Stomach (tissue), 9 donors: ENCODE data around the gene DOCK8. TPM values are rescaled to one million over a fixed set of nuclear protein-coding genes. Genes with fewer than 3 reads are reported as not detected.
A peak's percentile ranks its signal among the peaks of the same experiment; 100 is the strongest.
"Not testable (repeated sequence)": the region's sequence is repeated elsewhere in the genome, so short reads cannot be mapped to it uniquely, and the experiment has no call there.

Source experiments
- DNase-seq, 2 donors: peaks; one replicate each; pipeline versions ENCODE4 v3.0.0 to v3.0.0-alpha.2; 2013 to 2019
- H3K27ac ChIP-seq, 5 donors: fragments of 200-600 bp in 4 of 5; sonication (generic) in 4 of 5; one replicate each; pipeline ENCODE4 v1.5.1; 2013 to 2019; ENCODE audit warnings: mild to moderate bottlenecking in 1 of 5, moderate library complexity in 1 of 5
- H3K27me3 ChIP-seq, 3 donors: fragments of 200-600 bp; sonication (generic); one replicate each; pipeline ENCODE4 v1.5.1; 2017 to 2019; ENCODE audit warnings: mixed run types in 1 of 3
- H3K36me3 ChIP-seq, 4 donors: fragments of 200-600 bp; sonication (generic); 1 replicate in 3 of 4; 2 replicates in 1 of 4; pipeline ENCODE4 v1.5.1; 2016 to 2019
- H3K4me1 ChIP-seq, 4 donors: fragments of 200-600 bp; sonication (generic); one replicate each; pipeline ENCODE4 v1.5.1; 2016 to 2019
- H3K4me3 ChIP-seq, 4 donors: fragments of 200-600 bp; sonication (generic) in 3 of 4; one replicate each; pipeline ENCODE4 v1.5.1; 2016 to 2019; ENCODE audit warnings: mild to moderate bottlenecking in 1 of 4
- H3K9me3 ChIP-seq, 4 donors: fragments of 200-600 bp; sonication (generic); one replicate each; pipeline ENCODE4 v1.5.1; 2016 to 2019
- EP300 ChIP-seq: sonication (generic); formaldehyde crosslinking; IDR thresholded peaks from one replicate; pipeline ENCODE4 v1.6.1; 2017; ENCODE audit warnings: antibody characterized with exemption
- POLR2A ChIP-seq, 4 donors: fragments of 450-650 bp; IDR thresholded peaks; one replicate each; pipeline ENCODE4 v1.6.1; 2016; ENCODE audit warnings: antibody characterized with exemption in 4 of 4, control low read depth in 2 of 4, mild to moderate bottlenecking in 1 of 4, moderate library complexity in 1 of 4
- POLR2AphosphoS5 ChIP-seq, 3 donors: sonication (generic); formaldehyde crosslinking; IDR thresholded peaks; one replicate each; pipeline ENCODE4 v1.6.1; 2016; ENCODE audit warnings: antibody characterized with exemption in 3 of 3
- WGBS, 5 donors: extraction: QIAGEN DNeasy Blood & Tissue Kit in 3 of 5; methylation state at CpG; one replicate each; pipeline versions ENCODE4 v1.1.5 to v1.1.7; 2013 to 2018; 5-methylcytosine and 5-hydroxymethylcytosine counted together
- intact Hi-C: fragments of 100-400 bp; cut with DNase I; formaldehyde crosslinking; loops from one replicate; pipeline ENCODE4 v1.15.1; 2023; ENCODE audit warnings: low total_unique reads
- polyA plus RNA-seq, 3 donors: library from polyadenylated mRNA; stranded (reverse); fragments of 200-250 nt; gene quantifications; one replicate each; pipeline ENCODE4 v1.2.3, GENCODE V29; 2013
- total RNA-seq, 5 donors: library from RNA; depleted of rRNA; stranded (reverse); fragments of >200 nt; gene quantifications; one replicate each; pipeline versions ENCODE4 v1.1.0 to v1.2.3, GENCODE V29; 2014 to 2016
- TF ChIP-seq, protein P1 (sequence below), 7 experiments: fragments of 450-650 bp in 4 of 7; fragments of 200-600 bp in 3 of 7; sonication (generic) in 3 of 7; IDR thresholded peaks; one replicate each; pipeline ENCODE4 v1.5.1; 2016 to 2019; ENCODE audit warnings: antibody characterized with exemption in 7 of 7, control low read depth in 2 of 7, mild to moderate bottlenecking in 1 of 7
- donor health status: healthy with polysubstance abuse.
- donor health status: Bipolar disorder and iron deficiency.
- donor health status: healthy.

Gene DOCK8
- total and polyA plus RNA-seq, 8 donors, result 2.8 to 191 (median 10.2) TPM

- no peaks in the 10 kb centered on the region for H3K36me3 ChIP-seq
- H3K4me1 ChIP-seq, result peaks cover 0 to 59% (median 19%) of the 10 kb centered on the region in 4 donors
- peak overlapping the region; percentile 57 to 71 (median 64) for H3K4me3 ChIP-seq
- WGBS, 5 donors, result 1 to 7% (median 3%) methylated on average over 8 to 14 of the region's 14 CpGs
- intact Hi-C loops, result no loop called here
- peak overlapping the region; percentile 75 to 90 (median 84) for H3K27ac ChIP-seq
- DNase-seq, result no peak
- no peaks in the 10 kb centered on the region for H3K9me3 ChIP-seq
- no peak for TF ChIP-seq EP300
- TF ChIP-seq POLR2A (IDR thresholded peaks at IDR 0.05), result no peak
- TF ChIP-seq, protein P1, sequence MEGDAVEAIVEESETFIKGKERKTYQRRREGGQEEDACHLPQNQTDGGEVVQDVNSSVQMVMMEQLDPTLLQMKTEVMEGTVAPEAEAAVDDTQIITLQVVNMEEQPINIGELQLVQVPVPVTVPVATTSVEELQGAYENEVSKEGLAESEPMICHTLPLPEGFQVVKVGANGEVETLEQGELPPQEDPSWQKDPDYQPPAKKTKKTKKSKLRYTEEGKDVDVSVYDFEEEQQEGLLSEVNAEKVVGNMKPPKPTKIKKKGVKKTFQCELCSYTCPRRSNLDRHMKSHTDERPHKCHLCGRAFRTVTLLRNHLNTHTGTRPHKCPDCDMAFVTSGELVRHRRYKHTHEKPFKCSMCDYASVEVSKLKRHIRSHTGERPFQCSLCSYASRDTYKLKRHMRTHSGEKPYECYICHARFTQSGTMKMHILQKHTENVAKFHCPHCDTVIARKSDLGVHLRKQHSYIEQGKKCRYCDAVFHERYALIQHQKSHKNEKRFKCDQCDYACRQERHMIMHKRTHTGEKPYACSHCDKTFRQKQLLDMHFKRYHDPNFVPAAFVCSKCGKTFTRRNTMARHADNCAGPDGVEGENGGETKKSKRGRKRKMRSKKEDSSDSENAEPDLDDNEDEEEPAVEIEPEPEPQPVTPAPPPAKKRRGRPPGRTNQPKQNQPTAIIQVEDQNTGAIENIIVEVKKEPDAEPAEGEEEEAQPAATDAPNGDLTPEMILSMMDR (IDR thresholded peaks at IDR 0.05), result no peak
- TF ChIP-seq POLR2AphosphoS5 (IDR thresholded peaks at IDR 0.05), result no peak
- H3K27me3 ChIP-seq, result peaks cover 0 to 12% (median 4%) of the 10 kb centered on the region in 3 donors
These were observed 366 bp upstream of the DOCK8 start for GRCh38 chr9:214351-214647.

DNA sequence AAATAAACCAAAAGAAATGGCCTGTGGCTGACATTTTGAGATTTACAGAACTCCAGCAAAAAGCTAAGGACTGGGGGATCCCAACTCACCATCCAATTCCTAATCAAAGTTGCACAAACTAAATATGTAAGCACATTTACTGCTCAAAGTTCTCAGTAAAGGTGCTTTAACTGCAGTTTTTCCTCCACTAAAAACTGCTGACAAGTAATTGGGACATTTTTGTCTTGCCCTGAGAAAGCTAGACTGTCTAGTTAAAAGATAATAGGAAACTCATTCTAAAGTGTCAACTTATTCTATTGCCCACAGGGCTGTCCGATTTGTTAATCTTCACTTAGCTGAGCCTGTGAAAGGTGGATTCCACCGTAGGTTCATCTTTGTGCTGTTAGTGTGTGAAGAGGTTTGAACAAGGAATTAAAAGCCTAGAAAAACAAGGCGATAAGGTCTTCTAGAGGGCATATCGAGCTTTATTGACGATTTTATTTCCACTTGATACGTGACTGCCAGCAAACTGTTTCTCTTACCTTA lies 1.0 kb downstream of the DOCK8 start:
- no peaks in the 10 kb centered on the region for H3K36me3 ChIP-seq
- no peak for DNase-seq
- WGBS, 5 donors, result 34 to 59% (median 49%) methylated on average over 6 of the region's 6 CpGs
- peaks cover 0 to 12% (median 4%) of the 10 kb centered on the region in 3 donors for H3K27me3 ChIP-seq
- peaks cover 0 to 72% (median 19%) of the 10 kb centered on the region in 4 donors for H3K4me1 ChIP-seq
- H3K9me3 ChIP-seq, result no peaks in the 10 kb centered on the region
- TF ChIP-seq EP300 (no peak), POLR2A (IDR thresholded peaks at IDR 0.05) (no peak), POLR2AphosphoS5 (IDR thresholded peaks at IDR 0.05) (no peak)
- TF ChIP-seq, protein P1 (IDR thresholded peaks at IDR 0.05), result no peak
- H3K4me3 ChIP-seq, result peak overlapping the region; percentile 57 to 71 (median 64)
- peak overlapping the region in 4 of 5 donors; percentile 83 to 90 (median 87) for H3K27ac ChIP-seq
- intact Hi-C loops, result no loop called here

GRCh38 chr9:216866-217265 lies 2.2 kb downstream of the DOCK8 start:
- 71 to 85% (median 81%) methylated on average over 1 of the region's 1 CpG for WGBS, 5 donors
- Histone ChIP-seq H3K9me3 (no peaks in the 10 kb centered on the region), H3K36me3 (no peaks in the 10 kb centered on the region), H3K4me3 (peak overlapping the region in 2 of 4 donors; percentile 66 to 71), H3K27ac (no peak overlapping the region), H3K27me3 (peaks cover 0 to 12% (median 4%) of the 10 kb centered on the region in 3 donors), H3K4me1 (peaks cover 0 to 74% (median 19%) of the 10 kb centered on the region in 4 donors)
- no peak for DNase-seq
- intact Hi-C loops, result no loop called here
- TF ChIP-seq, protein P1 (IDR thresholded peaks at IDR 0.05), result no peak
- TF ChIP-seq POLR2AphosphoS5 (IDR thresholded peaks at IDR 0.05), result no peak
- no peak for TF ChIP-seq POLR2A (IDR thresholded peaks at IDR 0.05)
- TF ChIP-seq EP300, result no peak

DNA sequence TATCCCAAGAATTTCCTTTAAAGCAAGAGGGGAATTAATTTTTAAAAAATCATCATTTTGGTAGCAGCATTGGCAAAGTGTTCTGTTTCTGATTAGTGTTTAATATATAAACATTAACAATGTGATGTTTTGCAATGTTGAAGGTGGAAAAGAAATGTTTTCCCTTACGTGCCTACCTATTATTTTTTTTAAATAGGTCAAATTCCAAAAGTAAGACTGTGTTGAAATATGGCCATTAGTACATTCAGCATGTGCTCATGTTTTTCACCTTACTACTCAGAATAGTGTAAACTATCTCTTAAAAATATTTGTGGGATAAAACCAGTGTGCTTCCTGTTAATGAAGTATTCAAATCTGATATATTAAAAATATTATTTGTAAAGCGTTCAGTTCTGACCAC lies 3.3 kb downstream of the DOCK8 start:
- 73 to 83% (median 75%) methylated on average over 2 of the region's 2 CpGs for WGBS, 5 donors

GRCh38 chr9:219036-219435 lies 4.4 kb downstream of the DOCK8 start:
- H3K36me3 ChIP-seq, DNase-seq, H3K9me3 ChIP-seq, H3K4me3 ChIP-seq, intact Hi-C loops: not testable (repeated sequence)
- Histone ChIP-seq H3K4me1 (peaks cover 0 to 77% (median 19%) of the 10 kb centered on the region in 4 donors), H3K27ac (peak overlapping the region in 1 of 5 donors; percentile 56), H3K27me3 (peaks cover 0 to 12% (median 4%) of the 10 kb centered on the region in 3 donors)
- 90 to 94% (median 93%) methylated on average over 7 of the region's 7 CpGs for WGBS, 5 donors

More for the DNA sequence above, 3.3 kb downstream of the DOCK8 start:
- H3K9me3 ChIP-seq, result no peaks in the 10 kb centered on the region
- peaks cover 0 to 12% (median 4%) of the 10 kb centered on the region in 3 donors for H3K27me3 ChIP-seq
- TF ChIP-seq, protein P1 (IDR thresholded peaks at IDR 0.05), result no peak
- TF ChIP-seq POLR2A (IDR thresholded peaks at IDR 0.05), result no peak
- TF ChIP-seq POLR2AphosphoS5 (IDR thresholded peaks at IDR 0.05), result no peak
- no peak for TF ChIP-seq EP300
- intact Hi-C loops, result no loop called here
- H3K4me1 ChIP-seq, result peaks cover 0 to 76% (median 19%) of the 10 kb centered on the region in 4 donors
- DNase-seq, result no peak
- H3K4me3 ChIP-seq, result no peak overlapping the region
- H3K36me3 ChIP-seq, result no peaks in the 10 kb centered on the region
- H3K27ac ChIP-seq, result no peak overlapping the region
